GM21367 (cell line): ENCODE measurements around the gene MCCC2.
"Not testable (repeated sequence)": the region's sequence is repeated elsewhere in the genome, so short reads cannot be mapped to it uniquely, and the experiment has no call there.

Source experiments
- ATAC-seq: cut with Tn5 transposase; IDR thresholded peaks from one replicate; pipeline ENCODE4 v1.9.1; 2021; ENCODE audit not compliant: unreplicated experiment

Gene MCCC2

DNA sequence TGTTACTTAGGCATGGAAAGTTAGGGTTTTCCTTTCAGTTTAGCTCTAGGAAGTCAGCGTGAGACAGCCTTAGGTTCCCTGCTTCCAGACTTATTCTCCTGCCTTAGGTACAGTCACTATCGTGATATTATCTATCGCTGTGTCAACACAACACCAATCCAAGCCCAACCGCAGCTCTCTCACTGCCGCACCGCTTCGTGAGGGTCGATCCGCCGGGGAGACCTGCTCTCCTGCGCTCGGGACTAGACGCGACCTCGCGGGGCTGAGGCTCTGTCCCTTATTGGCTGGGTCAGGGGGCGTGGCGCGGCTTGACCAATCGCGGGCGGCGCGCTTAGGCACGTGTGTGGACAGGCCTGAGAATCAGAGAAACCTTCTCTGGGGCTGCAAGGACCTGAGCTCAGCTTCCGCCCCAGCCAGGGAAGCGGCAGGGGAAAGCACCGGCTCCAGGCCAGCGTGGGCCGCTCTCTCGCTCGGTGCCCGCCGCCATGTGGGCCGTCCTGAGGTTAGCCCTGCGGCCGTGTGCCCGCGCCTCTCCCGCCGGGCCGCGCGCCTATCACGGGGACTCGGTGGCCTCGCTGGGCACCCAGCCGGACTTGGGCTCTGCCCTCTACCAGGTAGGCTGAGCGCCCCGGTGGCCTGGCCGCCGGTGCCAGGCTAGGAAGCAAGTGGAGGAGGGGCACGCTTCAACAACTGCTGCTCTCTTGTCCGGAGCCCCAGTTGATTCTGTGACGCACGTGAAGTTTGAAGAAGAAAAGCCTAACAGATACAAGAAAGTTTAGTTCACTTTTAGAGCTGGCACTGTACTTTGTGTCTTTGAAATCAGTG lies at the start of gene MCCC2:
Gene MCCC2, plus strand, starts transcription at position 400 of the 825 bp plus-strand sequence. Its CDS starts 86 bp downstream, at position 486.
- peak; percentile 95 for ATAC-seq

DNA sequence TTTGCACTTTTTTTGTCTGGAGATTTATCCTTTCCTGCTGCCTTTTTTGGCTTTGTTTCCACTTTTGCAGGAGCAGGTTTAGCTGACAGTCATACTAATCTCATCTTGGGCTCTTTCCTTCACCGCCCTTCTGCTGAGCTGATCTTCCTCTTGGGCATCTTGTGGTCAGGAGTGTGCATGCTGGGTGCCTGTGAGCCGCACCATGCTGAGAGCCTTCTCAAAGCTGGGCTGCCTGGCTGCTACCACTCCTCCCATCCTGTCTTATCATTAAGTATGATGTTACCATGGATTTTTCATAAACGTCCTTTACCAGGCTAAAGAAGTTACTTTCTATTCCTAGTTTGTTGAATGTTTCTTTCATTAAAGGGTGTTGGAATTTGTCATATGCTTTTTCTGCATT lies 49.5 kb upstream of the MCCC2 start:
- ATAC-seq: no peak

DNA sequence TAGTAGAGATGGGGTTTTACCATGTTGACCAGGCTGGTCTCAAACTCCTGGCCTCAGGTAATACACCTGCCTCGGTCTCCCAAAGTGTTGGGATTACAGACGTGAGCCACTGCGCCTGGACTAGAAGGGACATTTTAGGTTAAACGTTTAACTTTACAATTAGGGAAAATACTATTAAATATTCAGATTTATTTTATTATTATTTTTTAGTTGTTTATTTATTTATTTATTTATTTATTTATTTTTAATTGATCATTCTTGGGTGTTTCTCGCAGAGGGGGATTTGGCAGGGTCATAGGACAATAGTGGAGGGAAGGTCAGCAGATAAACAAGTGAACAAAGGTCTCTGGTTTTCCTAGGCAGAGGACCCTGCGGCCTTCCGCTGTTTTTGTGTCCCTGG lies 36.3 kb upstream of the MCCC2 start:
- not testable (repeated sequence) for ATAC-seq

DNA sequence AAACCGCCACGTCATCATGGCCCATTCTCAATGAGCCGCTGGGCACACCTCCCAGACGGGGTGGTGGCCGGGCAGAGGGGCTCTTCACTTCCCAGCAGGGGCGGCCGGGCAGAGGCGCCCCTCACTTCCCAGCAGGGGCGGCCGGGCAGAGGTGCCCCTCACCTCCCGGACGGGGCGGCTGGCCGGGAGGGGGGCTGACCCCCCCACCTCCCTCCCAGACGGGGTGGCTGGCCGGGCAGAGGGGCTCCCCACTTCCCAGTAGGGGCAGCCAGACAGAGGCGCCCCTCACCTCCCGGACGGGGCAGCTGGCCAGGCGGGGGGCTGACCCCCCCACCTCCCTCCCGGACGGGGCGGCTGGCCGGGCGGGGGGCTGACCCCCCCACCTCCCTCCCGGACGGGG lies 35.6 kb upstream of the MCCC2 start:
- ATAC-seq: not testable (repeated sequence)

DNA sequence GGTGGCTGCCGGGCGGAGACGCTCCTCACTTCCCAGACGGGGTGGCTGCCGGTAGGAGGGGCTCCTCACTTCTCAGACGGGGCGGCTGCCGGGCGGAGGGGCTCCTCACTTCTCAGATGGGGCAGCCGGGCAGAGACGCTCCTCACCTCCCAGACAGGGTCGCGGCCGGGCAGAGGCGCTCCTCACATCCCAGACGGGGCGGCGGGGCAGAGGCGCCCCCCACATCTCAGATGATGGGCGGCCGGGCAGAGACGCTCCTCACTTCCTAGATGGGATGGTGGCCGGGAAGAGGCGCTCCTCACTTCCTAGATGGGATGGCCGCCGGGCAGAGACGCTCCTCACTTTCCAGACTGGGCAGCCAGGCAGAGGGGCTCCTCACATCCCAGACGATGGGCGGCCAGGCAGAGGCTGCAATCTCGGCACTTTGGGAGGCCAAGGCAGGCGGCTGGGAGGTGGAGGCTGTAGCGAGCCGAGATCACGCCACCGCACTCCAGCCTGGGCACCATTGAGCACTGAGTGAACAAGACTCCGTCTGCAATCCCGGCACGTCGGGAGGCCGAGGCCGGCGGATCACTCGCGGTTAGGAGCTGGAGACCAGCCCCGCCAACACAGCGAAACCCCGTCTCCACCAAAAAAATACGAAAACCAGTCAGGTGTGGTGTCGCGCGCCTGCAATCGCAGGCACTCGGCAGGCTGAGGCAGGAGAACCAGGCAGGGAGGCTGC lies 35.0 kb upstream of the MCCC2 start:
- not testable (repeated sequence) for ATAC-seq

DNA sequence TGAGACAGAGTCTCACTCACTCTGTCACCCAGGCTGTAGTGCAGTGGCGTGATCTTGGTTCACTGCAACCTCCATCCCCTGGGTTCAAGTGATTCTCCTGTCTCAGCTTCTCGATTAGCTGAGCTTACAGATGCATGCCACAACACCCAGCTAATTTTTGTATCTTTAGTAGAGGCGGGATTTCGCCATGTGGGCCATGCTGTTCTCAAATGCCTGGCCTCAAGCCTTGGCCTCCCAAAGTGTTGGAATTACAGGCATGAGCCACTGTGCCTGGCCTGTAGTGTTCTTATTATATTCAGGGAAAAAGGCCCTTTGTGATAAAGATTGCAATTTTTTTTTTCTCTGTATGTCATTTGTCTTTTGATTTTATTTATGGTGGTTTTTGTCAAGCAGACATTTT lies 24.0 kb upstream of the MCCC2 start:
- no peak for ATAC-seq

DNA sequence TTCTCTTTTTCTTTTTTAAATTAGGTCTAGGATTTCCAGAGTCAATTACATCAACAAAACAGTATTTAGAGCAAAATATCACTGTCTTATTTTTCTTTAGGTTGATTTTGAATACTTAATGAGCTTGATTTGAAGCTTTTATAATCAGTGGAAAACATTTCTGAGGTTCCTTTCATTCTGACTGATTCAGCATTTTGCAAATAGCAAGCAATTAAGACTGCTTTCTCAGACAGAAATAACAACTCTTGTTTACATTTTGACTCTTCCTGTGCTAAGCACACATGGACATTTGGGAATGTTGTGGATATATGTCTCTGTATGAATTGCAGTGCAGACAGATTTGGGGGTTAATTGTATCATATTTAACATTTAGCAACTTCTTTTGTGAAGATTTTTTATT lies 22.2 kb upstream of the MCCC2 start:
- ATAC-seq: no peak

DNA sequence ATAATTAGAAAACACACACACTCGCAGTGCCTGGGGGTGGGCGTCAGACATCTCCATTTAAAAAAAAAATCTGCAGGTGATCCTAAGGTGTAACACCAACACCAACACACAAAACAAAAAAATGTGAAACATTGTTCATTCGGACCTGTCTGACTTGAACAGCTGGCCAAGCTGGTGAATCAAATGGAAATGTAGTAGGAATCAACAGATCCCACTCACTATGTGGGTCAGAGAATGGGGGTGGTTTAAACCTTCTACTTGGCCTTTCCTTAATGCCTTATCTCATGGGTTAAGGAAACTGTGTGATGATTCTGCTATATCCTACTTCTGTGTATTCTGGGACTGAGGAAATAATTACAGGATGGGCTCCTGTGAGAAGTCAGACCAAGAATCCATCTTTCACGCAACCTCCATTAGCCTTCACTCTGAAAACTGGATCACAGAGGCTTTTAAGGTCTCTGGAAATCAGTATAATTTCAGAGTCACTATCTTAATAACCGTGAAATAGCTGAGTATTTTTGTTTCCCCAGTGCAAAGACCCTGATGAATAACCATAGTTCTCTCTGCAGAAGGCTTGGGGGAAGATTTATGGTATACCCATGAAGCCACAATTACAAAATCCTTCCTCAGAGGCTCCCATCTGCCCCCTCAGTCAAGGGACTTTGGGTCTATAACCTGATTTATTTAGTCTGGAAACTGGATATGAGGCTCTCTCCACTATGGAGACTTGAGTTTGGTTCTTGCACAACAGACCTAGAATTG lies 17.2 kb upstream of the MCCC2 start:
- no peak for ATAC-seq

DNA sequence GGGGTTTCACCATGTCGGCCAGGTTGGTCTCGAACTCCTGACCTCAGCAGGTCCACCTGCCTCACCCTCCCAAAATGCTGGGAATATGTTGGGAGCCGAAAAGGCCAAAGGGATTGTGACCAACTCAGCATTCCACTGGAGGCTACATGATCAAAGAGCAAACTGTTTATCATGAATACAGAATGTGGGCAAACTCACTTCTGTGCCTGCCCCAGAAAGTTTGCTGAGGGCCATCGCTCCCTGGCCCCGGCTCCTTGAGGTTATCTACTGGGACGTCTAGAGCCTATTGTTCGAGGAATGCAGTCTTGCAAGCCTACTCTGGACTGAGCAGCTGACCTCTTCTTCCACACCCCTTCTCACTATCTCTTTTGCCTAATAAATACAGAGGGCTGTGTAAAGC lies 15.3 kb upstream of the MCCC2 start:
- ATAC-seq: not testable (repeated sequence)

DNA sequence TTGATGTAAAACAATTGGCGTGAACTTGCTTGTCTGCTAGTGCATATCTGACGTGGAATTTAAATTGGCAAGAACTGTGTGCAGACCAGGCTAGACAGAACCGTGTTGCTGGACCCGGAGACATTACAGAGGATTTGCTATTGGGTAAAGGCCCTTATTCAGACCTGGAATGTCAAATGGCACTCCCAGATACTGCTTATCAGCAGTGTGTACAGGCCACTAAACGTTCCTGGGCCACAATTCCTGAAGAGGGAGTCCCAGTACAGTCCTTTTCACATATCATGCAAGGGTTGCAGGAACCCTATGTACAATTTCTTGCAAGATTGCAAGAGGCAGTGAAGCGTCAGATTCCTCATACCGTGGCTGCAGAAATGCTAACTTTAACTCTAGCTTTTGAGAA lies 13.5 kb upstream of the MCCC2 start:
- no peak for ATAC-seq

DNA sequence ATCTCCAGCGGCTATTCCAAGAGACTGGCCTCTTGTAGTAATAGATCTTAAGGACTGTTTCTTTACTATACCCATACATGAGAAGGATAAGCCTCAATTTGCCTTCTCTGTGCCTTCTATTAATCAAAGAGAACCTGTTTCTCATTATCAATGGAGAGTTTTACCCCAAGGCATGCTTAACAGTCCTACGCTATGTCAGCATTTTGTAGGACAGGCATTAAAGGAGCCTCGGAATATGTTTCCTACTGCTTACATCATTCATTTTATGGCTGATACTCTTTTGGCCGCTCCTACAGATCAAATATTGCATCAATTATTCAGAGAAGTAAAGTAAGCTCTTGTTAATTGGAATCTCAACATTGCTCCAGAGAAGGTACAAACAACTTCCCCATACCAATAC lies 11.6 kb upstream of the MCCC2 start:
- ATAC-seq: not testable (repeated sequence)

DNA sequence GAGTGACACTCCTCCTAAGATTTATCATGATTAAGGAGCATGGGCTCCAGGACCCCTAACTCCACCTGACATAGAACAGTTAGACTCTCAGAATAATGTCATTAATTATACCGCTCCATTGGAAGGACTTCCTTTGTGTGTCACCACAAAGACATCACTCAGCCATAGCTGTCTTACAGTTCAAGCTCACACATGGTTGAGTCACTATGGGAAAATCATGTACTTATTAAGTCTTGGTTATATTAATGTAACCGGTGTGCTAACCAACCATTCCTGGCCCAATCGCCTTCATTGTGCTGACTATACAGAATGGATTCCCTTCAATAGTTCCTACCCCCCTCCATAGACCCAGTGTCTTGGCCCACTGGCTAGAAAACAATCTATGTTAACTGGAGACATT lies 10.9 kb upstream of the MCCC2 start:
- no peak for ATAC-seq

DNA sequence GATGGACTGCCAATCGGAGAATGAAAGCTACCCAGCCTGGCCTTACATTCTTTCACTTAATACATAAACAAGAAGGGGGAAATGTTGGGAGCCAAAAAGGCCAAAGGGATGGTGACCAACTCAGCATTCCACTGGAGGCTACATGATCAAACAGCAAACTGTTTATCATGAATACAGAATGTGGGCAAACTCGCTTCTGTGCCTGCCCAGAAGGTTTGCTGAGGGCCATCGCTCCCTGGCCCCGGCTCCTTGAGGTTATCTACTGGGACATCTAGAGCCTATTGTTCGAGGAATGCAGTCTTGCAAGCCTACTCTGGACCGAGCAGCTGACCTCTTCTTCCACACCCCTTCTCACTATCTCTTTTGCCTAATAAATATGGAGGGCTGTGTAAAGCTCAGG lies 9.3 kb upstream of the MCCC2 start:
- not testable (repeated sequence) for ATAC-seq

DNA sequence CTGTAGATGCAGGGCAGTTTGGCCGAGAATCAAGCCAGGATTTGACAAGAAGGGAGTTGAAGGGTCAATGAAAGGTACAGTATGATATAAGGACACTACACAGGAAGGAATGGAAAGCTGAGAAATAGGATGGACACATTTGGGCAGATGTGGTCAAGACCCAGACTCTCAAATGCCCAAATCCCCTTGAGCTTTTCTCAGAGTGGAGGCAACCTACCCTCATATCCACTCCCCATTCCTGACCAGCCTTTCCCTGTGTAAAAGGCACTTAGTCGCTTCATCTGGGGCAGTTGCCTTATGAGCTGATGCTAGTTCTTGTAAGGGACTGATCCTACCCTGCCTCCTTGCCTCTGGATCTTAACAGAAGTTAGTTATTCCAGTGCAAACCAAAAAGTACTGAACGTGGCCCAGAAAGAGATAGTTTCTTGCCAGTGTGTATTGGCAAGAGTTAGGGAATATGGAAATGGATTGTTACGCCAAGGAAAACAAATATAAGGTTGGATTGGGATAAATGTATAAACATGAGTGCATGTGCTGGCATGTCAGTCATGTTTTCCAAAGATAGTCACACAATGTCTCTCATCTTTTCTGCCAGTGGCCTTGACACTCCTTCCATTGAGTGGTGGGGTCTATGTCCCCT lies 4.1 kb upstream of the MCCC2 start:
- no peak for ATAC-seq

DNA sequence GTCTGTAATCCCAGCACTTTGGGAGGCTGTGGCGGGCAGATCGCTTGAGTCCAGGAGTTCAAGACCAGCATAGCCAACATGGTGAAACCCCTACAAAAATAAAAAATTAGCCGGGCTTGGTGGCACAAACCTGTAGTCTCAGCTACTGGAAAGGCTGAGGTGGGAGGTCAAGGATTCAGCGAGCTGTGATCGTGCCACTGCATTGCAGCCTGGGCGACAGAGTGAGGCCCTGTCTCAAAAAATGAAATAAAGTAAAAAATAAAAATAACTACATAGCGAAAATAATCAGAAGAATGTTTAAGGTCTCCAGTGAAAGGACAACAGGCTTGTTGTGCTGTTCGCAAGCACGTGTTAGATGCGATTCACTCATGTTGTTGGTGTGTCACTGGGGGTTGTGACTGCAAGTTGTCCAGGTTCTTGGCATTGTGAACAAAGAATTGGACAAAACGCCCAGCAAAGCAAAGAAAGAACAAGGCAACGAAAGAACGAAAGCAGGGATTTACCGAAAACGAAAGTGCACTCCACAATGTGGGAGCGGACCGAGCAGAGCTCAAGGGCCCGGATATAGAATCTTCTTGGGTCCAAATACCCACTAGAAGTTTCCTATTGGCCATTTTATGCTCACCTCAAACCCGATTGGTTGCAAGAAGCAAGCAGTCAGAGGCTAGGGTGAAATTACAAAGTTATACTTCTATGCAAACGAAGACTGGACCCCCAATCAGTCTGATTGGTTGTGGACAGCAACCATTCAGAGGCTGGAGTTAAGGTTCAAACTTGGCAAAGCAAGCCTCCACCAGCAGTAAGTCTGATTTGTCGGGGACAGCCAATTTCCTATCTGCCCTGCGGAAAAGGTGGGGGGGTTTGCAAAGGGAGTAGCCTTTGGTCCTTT lies 844 bp upstream of the MCCC2 start:
- no peak for ATAC-seq

DNA sequence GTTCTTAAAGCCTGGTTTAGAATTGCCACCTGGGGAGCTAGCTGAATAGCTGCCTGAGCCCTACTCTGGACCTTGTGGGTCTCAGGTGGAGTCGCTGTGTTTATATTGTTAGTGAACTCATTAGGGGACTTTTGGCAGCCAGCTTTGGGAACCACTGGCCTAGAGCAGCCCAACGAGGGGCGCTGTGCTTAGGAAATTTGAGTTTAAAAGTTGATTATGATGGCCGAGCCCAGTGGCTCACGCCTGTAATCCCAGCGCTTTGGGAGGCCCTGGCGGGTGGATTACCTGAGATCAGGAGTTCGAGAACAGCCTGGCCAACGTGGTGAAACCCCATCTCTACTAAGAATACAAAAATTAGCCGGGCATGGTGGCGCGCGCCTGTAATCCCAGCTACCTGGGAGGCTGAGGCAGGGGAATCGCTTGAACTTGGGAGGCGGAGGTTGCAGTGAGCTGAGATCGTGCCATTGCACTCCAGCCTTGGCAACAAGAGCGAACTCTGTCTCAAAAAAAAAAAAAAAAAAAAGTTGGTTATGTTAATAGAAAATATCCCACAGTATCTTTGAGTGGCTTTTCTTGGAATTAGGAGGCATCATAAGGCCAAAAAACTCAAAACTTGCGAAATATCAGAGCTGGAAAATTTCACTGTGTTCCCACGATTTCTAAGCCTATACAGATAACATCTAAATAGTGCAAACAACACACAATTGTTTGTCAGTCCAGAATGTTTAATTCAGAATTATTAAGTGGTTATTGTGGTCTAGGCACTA lies 809 bp downstream of the MCCC2 start:
- ATAC-seq: peak; percentile 2

DNA sequence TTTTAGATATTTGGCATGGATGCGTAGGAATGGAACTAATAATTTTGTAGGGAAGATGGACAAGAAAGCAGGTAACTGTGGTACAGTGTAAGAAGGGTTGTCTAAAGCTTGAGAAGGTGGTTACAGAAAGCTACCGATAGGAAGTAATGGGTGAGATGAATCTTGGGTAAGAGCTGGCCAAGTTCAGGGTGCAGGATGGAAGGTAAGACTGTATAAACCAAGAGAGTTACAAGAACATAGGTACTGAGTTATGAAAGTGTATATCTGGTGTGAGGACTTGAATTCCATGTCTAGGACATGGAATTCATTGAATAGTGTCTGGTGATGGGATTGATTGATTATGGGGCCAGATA lies 1.4 kb downstream of the MCCC2 start:
- ATAC-seq: no peak

DNA sequence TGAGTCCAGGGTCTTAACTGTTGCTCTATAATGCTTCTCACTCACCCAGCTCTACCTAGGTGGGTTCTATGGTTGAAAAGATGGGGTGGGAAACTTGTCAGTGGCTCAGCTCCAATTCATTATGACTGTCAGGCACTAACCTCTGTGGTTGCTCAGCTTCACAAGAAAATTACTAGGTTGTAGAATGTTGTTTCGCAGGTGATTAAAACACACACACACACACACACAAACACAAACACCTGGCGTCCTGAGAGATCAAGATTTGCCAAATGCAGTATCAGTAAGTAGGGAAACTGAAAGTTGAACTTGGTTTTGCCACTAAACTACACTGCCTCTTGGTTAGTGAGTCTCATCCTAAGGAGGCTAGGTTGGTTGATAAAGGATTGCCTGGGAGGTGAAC lies 2.8 kb downstream of the MCCC2 start:
- ATAC-seq: no peak

DNA sequence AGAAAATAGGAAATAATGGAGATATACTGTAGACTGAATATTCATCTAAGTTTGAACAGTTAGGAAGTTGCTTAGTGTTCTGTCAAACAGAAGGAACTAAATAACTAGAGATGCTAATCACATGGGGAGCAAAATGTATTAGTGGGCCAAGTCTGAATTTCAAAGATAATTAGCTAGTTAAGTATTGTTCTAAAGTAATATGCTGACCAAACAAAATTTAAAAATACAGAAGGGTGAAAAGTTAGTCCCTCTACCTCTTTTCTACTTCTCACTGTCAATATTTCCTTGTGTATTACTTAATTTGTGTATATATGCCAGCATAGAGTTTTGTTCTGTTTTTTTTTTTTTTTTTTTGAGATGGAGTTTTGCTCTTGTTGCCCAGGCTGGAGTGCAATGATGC lies 4.0 kb downstream of the MCCC2 start:
- no peak for ATAC-seq

DNA sequence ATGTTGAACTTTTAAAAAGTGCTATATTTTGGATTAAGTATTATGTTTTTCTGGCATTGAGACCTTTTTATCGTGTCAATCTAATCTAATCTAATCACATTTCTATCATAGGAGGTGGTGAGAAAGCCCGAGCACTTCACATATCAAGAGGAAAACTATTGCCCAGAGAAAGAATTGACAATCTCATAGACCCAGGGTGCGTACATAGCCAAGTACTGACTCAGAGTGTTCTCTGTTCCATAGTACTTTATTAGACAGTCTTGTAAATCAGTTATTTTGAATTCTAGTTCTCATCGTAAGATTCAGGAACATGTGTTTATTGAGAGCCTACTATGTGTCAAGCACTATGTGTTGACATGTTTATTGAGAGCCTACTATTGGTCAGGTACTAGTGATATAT lies 9.0 kb downstream of the MCCC2 start:
- ATAC-seq: no peak
